ENCODE measurements around the gene BMP6.
A peak's percentile ranks its signal among the peaks of the same experiment; 100 is the strongest.

The BMP6 gene

DNA sequence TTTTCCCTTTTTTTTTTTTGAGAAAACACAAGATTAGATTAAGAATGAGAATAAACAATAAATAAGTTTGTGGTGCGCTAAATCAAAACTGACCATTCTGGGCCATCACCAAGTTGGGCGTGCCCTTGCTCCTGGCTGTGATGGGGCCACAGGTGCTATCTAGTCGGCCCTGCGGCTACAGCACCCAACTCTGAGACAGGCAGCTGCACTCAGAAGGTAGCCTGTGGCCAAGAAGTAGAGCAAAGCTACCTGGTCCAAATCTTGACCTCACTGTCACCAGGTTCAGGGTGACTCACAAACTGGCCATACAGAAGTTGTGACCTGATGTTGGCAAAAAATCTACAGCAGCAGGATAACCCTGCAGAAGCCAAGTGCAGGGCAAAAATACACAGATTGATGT is 181.3 kb downstream of the BMP6 start:
- no peak for DNase-seq

- peak; percentile 50 for DNase-seq
Measured at GRCh38 chr6:7909323-7910276, 183.7 kb downstream of the BMP6 start.

DNA sequence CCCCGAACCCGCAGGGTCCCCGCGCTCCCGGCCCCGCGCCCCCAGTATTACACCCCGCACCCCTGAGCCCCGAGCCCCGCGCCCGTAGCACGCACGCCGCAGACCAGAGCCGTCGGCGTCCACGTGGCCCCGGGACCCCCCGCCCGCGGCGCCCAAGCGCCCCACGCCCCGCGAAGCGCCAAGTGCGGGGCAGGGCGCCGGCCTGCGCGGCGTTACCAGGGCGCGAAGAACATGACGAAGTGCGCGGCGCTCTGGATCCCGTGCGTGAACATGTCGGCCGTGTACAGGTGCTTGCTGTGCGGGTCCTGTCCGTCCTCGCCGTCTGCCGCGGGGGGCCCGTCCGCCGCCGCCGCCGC is 184.4 kb downstream of the BMP6 start:
- DNase-seq: no peak

DNA sequence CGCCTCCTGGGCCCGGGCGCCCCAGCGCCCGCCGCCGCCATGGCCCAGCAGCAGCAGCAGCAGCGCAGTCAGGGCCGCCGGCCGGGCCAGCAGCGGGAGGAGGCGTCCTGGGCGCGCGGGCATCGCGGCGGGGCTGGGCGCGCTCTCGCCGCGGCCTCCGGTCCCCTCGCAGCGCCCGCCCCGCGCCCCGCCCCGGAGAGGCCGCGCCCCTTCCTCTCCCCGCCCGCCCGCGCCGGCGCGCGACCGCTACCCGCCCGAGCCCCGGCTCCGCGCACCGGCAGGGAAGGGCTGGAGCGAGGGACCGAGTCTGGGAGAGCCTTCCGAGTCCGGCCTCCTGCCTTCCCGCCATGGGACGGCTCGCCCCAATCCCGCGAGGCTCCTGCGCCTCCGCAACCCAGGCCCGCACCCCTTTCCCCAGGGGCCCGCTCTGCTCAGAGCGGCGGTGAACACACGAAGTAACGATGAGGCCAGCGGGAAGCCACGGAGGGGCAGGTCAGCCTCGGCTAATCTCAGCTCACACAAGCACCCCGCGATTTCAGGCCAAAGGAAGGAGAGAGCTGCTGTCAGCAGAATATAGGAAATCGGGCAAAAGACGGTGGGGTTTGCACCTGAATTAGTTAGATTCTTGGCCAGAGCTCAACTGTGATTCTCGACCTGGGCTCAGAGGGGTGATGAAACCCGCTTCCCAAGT is 184.9 kb downstream of the BMP6 start, which contains the start of gene TXNDC5:
Gene TXNDC5 (minus strand): TSS at position 135 of the 691 bp plus-strand sequence. CDS start 12 bp downstream, at position 123.
- DNase-seq: peak; percentile 78

DNA sequence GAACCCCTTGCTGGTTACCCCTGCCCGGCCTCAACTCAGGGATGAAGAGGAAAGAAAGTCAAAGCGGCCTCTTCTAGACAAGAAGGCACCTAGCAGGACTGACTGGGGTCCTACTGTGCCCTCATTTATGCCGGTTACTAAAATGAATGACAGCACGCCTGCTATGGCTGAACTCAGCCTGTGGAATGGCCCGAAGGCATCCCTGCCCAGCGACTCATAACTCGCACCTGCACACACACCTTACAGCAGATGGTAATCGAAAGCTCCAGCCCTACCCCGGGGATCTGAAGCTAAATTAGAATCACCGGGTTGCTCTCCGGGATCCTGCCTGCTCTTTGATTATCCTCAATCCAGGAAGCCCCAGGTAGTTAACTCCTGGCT is 185.4 kb downstream of the BMP6 start:
- DNase-seq: no peak

GRCh38 chr6:7912024-7912423 is 186.1 kb downstream of the BMP6 start:
- no peak for DNase-seq

GRCh38 chr6:7912736-7913517 is 187.0 kb downstream of the BMP6 start:
- DNase-seq: no peak

GRCh38 chr6:7914311-7914710 is 188.4 kb downstream of the BMP6 start:
- no peak for DNase-seq

- DNase-seq: peak; percentile 90
Measured at GRCh38 chr6:7914991-7915789, 189.3 kb downstream of the BMP6 start.

- DNase-seq: no peak
Measured at GRCh38 chr6:7916959-7917358, 191.1 kb downstream of the BMP6 start.

DNA sequence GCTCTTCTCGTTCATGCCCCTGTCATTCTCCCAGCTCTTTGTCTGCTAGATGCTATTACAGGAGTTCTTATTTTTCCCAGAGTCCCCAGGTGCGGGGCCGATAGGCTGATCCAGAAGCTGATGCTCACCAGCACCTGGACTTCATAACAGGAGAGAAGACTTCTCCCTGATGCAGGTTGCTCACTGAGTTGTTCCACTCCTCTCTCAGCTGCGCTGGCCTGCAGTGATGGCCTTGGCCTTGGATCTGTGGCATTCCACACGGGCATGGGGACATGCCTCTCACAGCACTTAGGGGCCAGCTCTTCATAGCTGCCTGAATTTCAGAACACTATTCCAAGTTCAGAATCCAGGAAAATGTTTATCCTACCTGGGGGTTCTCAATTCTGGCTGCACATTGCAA is 191.8 kb downstream of the BMP6 start:
- no peak for DNase-seq

- DNase-seq: no peak
Measured at GRCh38 chr6:7918403-7918802, 192.5 kb downstream of the BMP6 start.

DNA sequence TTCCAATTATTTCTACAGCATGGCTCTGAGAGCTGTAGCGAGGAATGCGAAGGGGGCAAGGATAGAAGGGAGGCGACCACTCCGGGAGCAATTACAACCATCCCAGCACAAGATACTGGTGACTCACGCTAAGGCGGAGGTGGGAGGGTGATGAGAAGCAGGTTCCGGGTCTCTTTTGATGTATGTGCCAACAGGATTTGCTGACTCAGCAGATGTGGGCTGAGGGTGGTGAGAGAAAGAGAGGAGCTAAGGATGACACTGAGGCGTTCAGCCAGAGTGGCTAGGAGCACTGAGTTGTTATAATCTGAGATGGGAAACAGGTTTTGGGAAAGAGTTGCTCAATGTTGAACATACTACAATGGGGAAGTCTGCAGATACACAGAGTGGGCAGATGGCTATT is 194.0 kb downstream of the BMP6 start:
- DNase-seq: peak; percentile 81

GRCh38 chr6:7920425-7920824 is 194.5 kb downstream of the BMP6 start:
- DNase-seq: no peak

GRCh38 chr6:7921046-7921445 is 195.1 kb downstream of the BMP6 start:
- DNase-seq: no peak

DNA sequence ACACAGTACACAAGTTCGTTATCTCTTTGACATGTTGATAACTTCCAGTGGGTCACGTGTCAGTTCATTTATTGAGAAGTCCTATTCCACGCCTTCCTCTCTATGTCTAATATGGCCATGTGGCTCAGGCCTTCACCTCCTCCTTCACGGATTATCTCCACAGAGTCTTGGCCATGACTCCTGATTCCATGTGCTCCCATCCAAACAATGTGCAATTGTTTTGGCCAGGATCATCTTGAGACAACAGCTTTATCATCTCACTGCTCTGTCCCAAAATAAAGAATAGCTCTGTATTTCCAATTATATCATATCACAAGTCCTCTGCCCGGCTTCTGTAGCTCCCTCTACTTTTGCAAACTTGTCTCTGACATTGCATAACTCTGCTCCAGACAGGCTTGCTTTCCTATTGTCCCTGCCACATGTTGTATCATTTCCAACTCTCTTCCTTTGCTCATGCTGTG is 195.8 kb downstream of the BMP6 start:
- DNase-seq: no peak

DNA sequence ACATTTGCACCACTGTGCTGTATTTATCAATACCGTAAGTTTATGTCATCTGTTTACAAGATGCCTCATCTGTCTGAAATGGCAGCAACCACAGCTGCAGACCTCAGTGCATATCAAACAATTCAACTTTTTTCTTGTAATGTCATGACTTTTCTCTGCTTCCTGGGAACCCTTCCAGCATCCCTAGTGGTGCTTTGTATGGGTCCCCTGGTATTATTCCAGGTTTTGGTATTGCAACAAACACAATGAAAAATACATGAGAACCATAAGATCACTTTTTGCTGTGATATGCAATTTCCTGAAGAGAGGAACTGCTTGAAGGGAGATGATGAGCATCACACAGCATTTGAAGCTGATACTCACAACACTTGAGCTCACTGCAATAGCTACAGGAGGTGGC is 196.7 kb downstream of the BMP6 start:
- no peak for DNase-seq

DNA sequence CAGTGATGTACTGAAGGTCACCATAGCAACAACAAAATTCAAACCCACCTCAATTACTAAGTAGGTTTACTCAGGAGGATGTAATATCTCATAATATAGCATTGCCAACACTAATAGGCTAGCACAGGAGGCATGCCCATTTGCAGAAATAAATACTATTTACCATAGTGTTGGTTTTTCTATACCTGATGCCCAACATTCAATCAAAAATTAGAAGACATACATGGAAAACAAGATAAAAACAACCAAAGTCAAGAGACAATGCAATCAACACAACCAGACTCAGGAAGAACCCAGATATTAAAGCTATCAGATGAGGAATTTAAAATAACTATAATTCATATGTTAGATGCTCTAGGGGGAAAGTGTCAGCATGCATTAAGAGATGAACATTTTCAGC is 199.0 kb downstream of the BMP6 start:
- no peak for DNase-seq

All from fibroblast of skin of right quadriceps (primary cell).